OCI-LY7 (cell line): ENCODE measurements around the gene CDCA4. TPM values are rescaled to one million over a fixed set of nuclear protein-coding genes. Genes with fewer than 3 reads are reported as not detected.

Experiments
- BruUV-seq: library from RNA; stranded (reverse); fragments of 400-500 nt; replicated peaks from 2 replicates; lab custom pipeline; 2021; lab: Mats Ljungman, UMichigan
- CTCF ChIA-PET: fragments of 300-600 bp; sonication (Branson Sonifier 250); formaldehyde crosslinking; loops from one replicate; lab custom pipeline; 2022; ENCODE audit warnings: antibody characterized with exemption; ENCODE audit not compliant: unreplicated experiment; lab: Charles Lee
- POLR2A ChIA-PET: fragments of 300-600 bp; sonication (Branson Sonifier 250); formaldehyde crosslinking; loops from one replicate; lab custom pipeline; 2022; ENCODE audit warnings: antibody characterized with exemption; lab: Charles Lee
- DNase-seq: peaks from one replicate; pipeline ENCODE4 v3.0.0-alpha.2; 2015; ENCODE audit warnings: low spot score
- H2AFZ ChIP-seq: fragments of 200-600 bp; sonication (generic), shearing (Covaris generic); 2 replicates; pipeline ENCODE4 v1.6.1; 2014; ENCODE audit warnings: mild to moderate bottlenecking, antibody characterized with exemption, low read length, moderate library complexity
- H3K27ac ChIP-seq: fragments of 200-600 bp; sonication (generic); 2 replicates; pipeline ENCODE4 v1.5.1; 2014; ENCODE audit warnings: mixed run types, low read depth, mild to moderate bottlenecking, moderate library complexity, low read length, inconsistent platforms; ENCODE audit not compliant: poor library complexity, severe bottlenecking
- H3K36me3 ChIP-seq: fragments of 200-600 bp; sonication (generic); 2 replicates; pipeline ENCODE4 v1.6.1; 2014; ENCODE audit warnings: mild to moderate bottlenecking, antibody characterized with exemption, low read length, moderate library complexity, mixed read lengths; ENCODE audit not compliant: insufficient read depth
- H3K4me1 ChIP-seq: fragments of 200-600 bp; sonication (generic); 2 replicates; pipeline ENCODE4 v1.5.1; 2014; ENCODE audit warnings: mild to moderate bottlenecking, low read length; ENCODE audit not compliant: insufficient read depth, poor library complexity, severe bottlenecking
- H3K4me2 ChIP-seq: fragments of 200-600 bp; sonication (generic); 2 replicates; pipeline ENCODE4 v1.6.1; 2014; ENCODE audit warnings: mild to moderate bottlenecking, low read length
- H3K4me3 ChIP-seq: fragments of 200-600 bp; sonication (generic); 2 replicates; pipeline ENCODE4 v1.5.1; 2014; ENCODE audit warnings: mild to moderate bottlenecking, low read depth, low read length; ENCODE audit not compliant: poor library complexity, severe bottlenecking
- H3K79me2 ChIP-seq: fragments of 200-600 bp; sonication (generic); 2 replicates; pipeline ENCODE4 v1.6.1; 2016; ENCODE audit warnings: low read depth, mild to moderate bottlenecking, low read length, moderate library complexity, mixed read lengths; ENCODE audit not compliant: insufficient read depth
- H3K9me2 ChIP-seq: fragments of 200-600 bp; sonication (generic); 2 replicates; pipeline ENCODE4 v1.6.1; 2016; ENCODE audit warnings: mild to moderate bottlenecking, low read length, mixed read lengths; ENCODE audit not compliant: insufficient read depth
- H3K9me3 ChIP-seq: fragments of 200-600 bp; sonication (generic); 2 replicates; pipeline ENCODE4 v1.6.1; 2014; ENCODE audit warnings: mild to moderate bottlenecking, mixed run types, low read length, mixed read lengths
- H4K20me1 ChIP-seq: fragments of 200-600 bp; sonication (generic); 2 replicates; pipeline ENCODE4 v1.6.1; 2014; ENCODE audit warnings: mild to moderate bottlenecking, antibody characterized with exemption, low read length, moderate library complexity, mixed read lengths; ENCODE audit not compliant: insufficient read depth
- CTCF ChIP-seq: fragments of 200-600 bp; sonication (generic); conservative IDR thresholded peaks from 2 replicates; pipeline ENCODE4 v1.5.1; 2014; ENCODE audit warnings: mild to moderate bottlenecking, antibody characterized with exemption, low read length, moderate library complexity, mixed read lengths
- EZH2phosphoT487 ChIP-seq: fragments of 200-600 bp; sonication (generic); IDR thresholded peaks from 2 replicates; pipeline ENCODE4 v1.6.1; 2018; ENCODE audit warnings: low read depth, borderline replicate concordance, mild to moderate bottlenecking, mixed run types, antibody characterized with exemption, low read length, moderate library complexity, mixed read lengths
- intact Hi-C: fragments of 100-400 bp; cut with micrococcal nuclease; formaldehyde crosslinking; loops from one replicate; pipeline ENCODE4 v1.10.0; 2022; ENCODE audit not compliant: unreplicated experiment
- total RNA-seq, 2 experiments: library from RNA; depleted of rRNA in 1 of 2; stranded (reverse); fragments of >200 nt in 1 of 2; shearing (Covaris generic) in 1 of 2; gene quantifications; 2 replicates each; pipeline ENCODE4 v1.2.3, GENCODE V29; 2014 to 2022

Gene CDCA4
- total RNA-seq, 2 experiments from 2014 or later: 74.0 to 109 TPM

GRCh38 chr14:104972301-104973134 lies 48.4 kb downstream of the CDCA4 start:
- DNase-seq: no peak
- Histone ChIP-seq H4K20me1 (no peaks in the 10 kb centered on the region), H3K27ac (no peak overlapping the region), H3K9me3 (no peaks in the 10 kb centered on the region), H2AFZ (no peak overlapping the region), H3K9me2 (no peaks in the 10 kb centered on the region), H3K4me2 (no peak overlapping the region), H3K4me1 (peaks cover 16% of the 10 kb centered on the region), H3K79me2 (no peaks in the 10 kb centered on the region), H3K4me3 (no peak overlapping the region), H3K36me3 (no peaks in the 10 kb centered on the region)
- TF ChIP-seq CTCF (no peak), EZH2phosphoT487 (no peak)
- no TSS peak for BruUV-seq
- intact Hi-C loops: no loop called here
- ChIA-PET CTCF (no interaction called here), POLR2A (no interaction called here)

- no peak for TF ChIP-seq EZH2phosphoT487
- no peak for TF ChIP-seq CTCF
- no TSS peak for BruUV-seq
- POLR2A ChIA-PET: no interaction called here
- H2AFZ ChIP-seq: no peak overlapping the region
- intact Hi-C loops: no loop called here
- no peaks in the 10 kb centered on the region for H3K36me3 ChIP-seq
- no peak overlapping the region for H3K4me3 ChIP-seq
- H3K4me1 ChIP-seq: peaks cover 19% of the 10 kb centered on the region
- no peak for DNase-seq
- no peaks in the 10 kb centered on the region for H3K9me2 ChIP-seq
- CTCF ChIA-PET: no interaction called here
- H3K27ac ChIP-seq: no peak overlapping the region
- no peaks in the 10 kb centered on the region for H3K9me3 ChIP-seq
- H3K4me2 ChIP-seq: no peak overlapping the region
- no peaks in the 10 kb centered on the region for H4K20me1 ChIP-seq
- no peaks in the 10 kb centered on the region for H3K79me2 ChIP-seq
These were observed 49.2 kb downstream of the CDCA4 start for GRCh38 chr14:104971447-104972240.
